Neutrophil (primary cell): ENCODE measurements around the gene TRMT6.

Experiments used
- H3K27ac ChIP-seq: fragments of 200-600 bp; sonication (generic); 2 replicates; pipeline ENCODE4 v1.5.1; 2016; ENCODE audit warnings: mild to moderate bottlenecking, moderate library complexity
- H3K27me3 ChIP-seq: fragments of 200-600 bp; sonication (generic); 2 replicates; pipeline ENCODE4 v1.6.0; 2016; ENCODE audit warnings: mild to moderate bottlenecking
- H3K36me3 ChIP-seq: fragments of 200-600 bp; sonication (generic); 2 replicates; pipeline ENCODE4 v1.5.1; 2017
- H3K4me1 ChIP-seq, 2 experiments: fragments of 200-600 bp in 1 of 2; sonication (generic) in 1 of 2; 1 replicate in 1 of 2; 2 replicates in 1 of 2; pipeline versions ENCODE4 v1.5.1 to v1.6.1; 2013 to 2016; ENCODE audit warnings: low read depth in 1 of 2, low read length in 1 of 2, mild to moderate bottlenecking in 1 of 2, moderate library complexity in 1 of 2; ENCODE audit not compliant: control insufficient read depth in 1 of 2, insufficient read depth in 1 of 2
- H3K4me3 ChIP-seq, 2 experiments: fragments of 200-600 bp in 1 of 2; sonication (generic) in 1 of 2; 1 replicate in 1 of 2; 2 replicates in 1 of 2; pipeline ENCODE4 v1.5.1; 2013 to 2016; ENCODE audit warnings: low read depth in 1 of 2, low read length in 1 of 2, mild to moderate bottlenecking in 1 of 2, moderate library complexity in 1 of 2
- H3K9me3 ChIP-seq: fragments of 200-600 bp; sonication (generic); 2 replicates; pipeline ENCODE4 v1.5.1; 2016
- CTCF ChIP-seq: fragments of 200-600 bp; sonication (generic); IDR thresholded peaks from 2 replicates; pipeline ENCODE4 v1.5.1; 2016; ENCODE audit warnings: antibody characterized with exemption

The TRMT6 gene

GRCh38 chr20:5933802-5934436 is 16.4 kb downstream of the TRMT6 start:
- no peak overlapping the region for H3K27ac ChIP-seq
- H3K27me3 ChIP-seq = no peaks in the 10 kb centered on the region
- no peak for TF ChIP-seq CTCF
- peaks cover 21% of the 10 kb centered on the region for H3K36me3 ChIP-seq
- no peak overlapping the region for H3K4me3 ChIP-seq
- H3K4me1 ChIP-seq = no peaks in the 10 kb centered on the region
- H3K9me3 ChIP-seq = no peaks in the 10 kb centered on the region

DNA sequence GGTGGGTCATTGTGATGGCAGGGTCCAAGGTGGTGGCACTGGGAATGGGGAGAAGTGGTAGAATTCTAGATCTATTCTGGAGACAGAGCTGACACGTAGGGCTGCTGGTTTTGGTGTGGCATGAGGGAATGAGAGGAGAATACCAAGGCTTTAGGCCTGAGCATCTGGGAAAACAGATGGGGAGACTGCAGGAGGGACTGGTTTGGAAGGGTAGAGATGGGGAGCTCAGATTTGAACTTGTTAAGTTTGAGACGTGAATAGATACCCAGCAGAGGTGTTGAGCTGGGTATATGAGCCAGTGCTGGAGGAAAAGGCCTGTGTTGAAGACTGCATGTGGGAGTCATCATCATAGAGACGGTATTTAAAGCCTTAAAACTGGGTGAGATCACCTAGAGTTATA is 17.5 kb downstream of the TRMT6 start:
- H3K36me3 ChIP-seq = peaks cover 10% of the 10 kb centered on the region
- H3K27me3 ChIP-seq = peaks cover 8% of the 10 kb centered on the region
- TF ChIP-seq CTCF = no peak
- H3K27ac ChIP-seq = no peak overlapping the region
- H3K4me3 ChIP-seq = no peak overlapping the region
- no peaks in the 10 kb centered on the region for H3K4me1 ChIP-seq
- H3K9me3 ChIP-seq = no peaks in the 10 kb centered on the region

GRCh38 chr20:5931411-5931810 is 18.9 kb downstream of the TRMT6 start:
- Histone ChIP-seq H3K27ac (no peak overlapping the region), H3K27me3 (peaks cover 15% of the 10 kb centered on the region), H3K36me3 (no peaks in the 10 kb centered on the region), H3K4me1 (no peaks in the 10 kb centered on the region), H3K4me3 (no peak overlapping the region), H3K9me3 (no peaks in the 10 kb centered on the region)
- TF ChIP-seq CTCF = no peak

GRCh38 chr20:5928836-5929715 is 21.3 kb downstream of the TRMT6 start:
- no peak overlapping the region for H3K27ac ChIP-seq
- no peaks in the 10 kb centered on the region for H3K4me1 ChIP-seq
- H3K4me3 ChIP-seq = no peak overlapping the region
- H3K36me3 ChIP-seq = no peaks in the 10 kb centered on the region
- peaks cover 24% of the 10 kb centered on the region for H3K27me3 ChIP-seq
- TF ChIP-seq CTCF = no peak
- H3K9me3 ChIP-seq = no peaks in the 10 kb centered on the region

GRCh38 chr20:5927749-5928462 is 22.4 kb downstream of the TRMT6 start:
- no peaks in the 10 kb centered on the region for H3K9me3 ChIP-seq
- H3K4me1 ChIP-seq = no peaks in the 10 kb centered on the region
- H3K27ac ChIP-seq = no peak overlapping the region
- H3K27me3 ChIP-seq = peaks cover 24% of the 10 kb centered on the region
- H3K36me3 ChIP-seq = no peaks in the 10 kb centered on the region
- H3K4me3 ChIP-seq = no peak overlapping the region
- no peak for TF ChIP-seq CTCF
